HG02840 (cell line): Measurements from ENCODE around the gene TPGS2.
"Not testable (repeated sequence)": the region's sequence is repeated elsewhere in the genome, so short reads cannot be mapped to it uniquely, and the experiment has no call there.

ENCODE experiments used
- ATAC-seq: cut with Tn5 transposase; IDR thresholded peaks from one replicate; pipeline ENCODE4 v1.9.1; 2021; ENCODE audit warnings: mild to moderate bottlenecking, moderate library complexity, moderate number of reproducible peaks; ENCODE audit not compliant: unreplicated experiment, low FRiP score

TPGS2 gene

GRCh38 chr18:36826556-36826955 is 2.2 kb downstream of the TPGS2 start:
- no peak for ATAC-seq

- ATAC-seq, result no peak
These were observed 3.3 kb downstream of the TPGS2 start for GRCh38 chr18:36825526-36825925.

GRCh38 chr18:36821681-36822080 is 7.1 kb downstream of the TPGS2 start:
- no peak for ATAC-seq

- no peak for ATAC-seq
These were observed 9.2 kb downstream of the TPGS2 start for GRCh38 chr18:36819621-36820020.

- ATAC-seq, result no peak
These were observed 10.2 kb downstream of the TPGS2 start for GRCh38 chr18:36818652-36819051.

GRCh38 chr18:36817039-36817438 is 11.8 kb downstream of the TPGS2 start:
- no peak for ATAC-seq

GRCh38 chr18:36816096-36816495 is 12.7 kb downstream of the TPGS2 start:
- not testable (repeated sequence) for ATAC-seq

- ATAC-seq, result no peak
These were observed 13.8 kb downstream of the TPGS2 start for GRCh38 chr18:36814994-36815393.

GRCh38 chr18:36813824-36814223 is 15.0 kb downstream of the TPGS2 start:
- ATAC-seq, result no peak

GRCh38 chr18:36813101-36813775 is 15.6 kb downstream of the TPGS2 start:
- no peak for ATAC-seq

- no peak for ATAC-seq
These were observed 16.1 kb downstream of the TPGS2 start for GRCh38 chr18:36812678-36813077.

- ATAC-seq, result no peak
These were observed 16.8 kb downstream of the TPGS2 start for GRCh38 chr18:36811955-36812354.

- ATAC-seq, result no peak
These were observed 17.4 kb downstream of the TPGS2 start for GRCh38 chr18:36811430-36811829.

- peak; percentile 95 for ATAC-seq
These were observed 19.0 kb downstream of the TPGS2 start for GRCh38 chr18:36809590-36810381.

- no peak for ATAC-seq
These were observed 20.1 kb downstream of the TPGS2 start for GRCh38 chr18:36808681-36809080.

GRCh38 chr18:36805105-36805504 is 23.7 kb downstream of the TPGS2 start:
- no peak for ATAC-seq

GRCh38 chr18:36798738-36799473 is 29.9 kb downstream of the TPGS2 start:
- ATAC-seq, result no peak

- ATAC-seq, result no peak
These were observed 36.0 kb downstream of the TPGS2 start for GRCh38 chr18:36792634-36793283.

- no peak for ATAC-seq
These were observed 42.1 kb downstream of the TPGS2 start for GRCh38 chr18:36786686-36787085.

- no peak for ATAC-seq
These were observed 45.0 kb downstream of the TPGS2 start for GRCh38 chr18:36783792-36784191.

- ATAC-seq, result no peak
These were observed 46.1 kb downstream of the TPGS2 start for GRCh38 chr18:36782710-36783109.
